GM12878 (cell line): ENCODE measurements around the gene FUT7. TPM values are rescaled to one million over a fixed set of nuclear protein-coding genes. Genes with fewer than 3 reads are reported as not detected.

Experiments
- ASH2L ChIP-seq: fragments of 300-600, 200-600 bp; sonication (generic); IDR thresholded peaks from 2 replicates; pipeline ENCODE4 v1.6.1; 2017; ENCODE audit warnings: low read depth, mild to moderate bottlenecking, borderline replicate concordance
- BHLHE40 ChIP-seq, 2 experiments: fragments of 450-650 bp in 1 of 2; IDR thresholded peaks; 2 replicates each; pipeline ENCODE4 v1.6.1; 2011 to 2017; ENCODE audit warnings: low read depth in 2 of 2, borderline replicate concordance in 1 of 2, improper control_type of control experiment in 1 of 2, low read length in 1 of 2, mild to moderate bottlenecking in 1 of 2
- CEBPB ChIP-seq, 2 experiments: fragments of 150-350 bp in 1 of 2; IDR thresholded peaks; 2 replicates each; pipeline ENCODE4 v1.6.1; 2012 to 2014; ENCODE audit warnings: low read depth in 2 of 2, low read length in 2 of 2, borderline replicate concordance in 1 of 2, inconsistent platforms in 1 of 2
- MEF2B ChIP-seq: fragments of 450-650 bp; IDR thresholded peaks from 2 replicates; pipeline ENCODE4 v1.6.1; 2018; ENCODE audit warnings: mild to moderate bottlenecking, moderate library complexity; ENCODE audit not compliant: partially characterized antibody, poor library complexity, severe bottlenecking
- NFXL1 ChIP-seq: fragments of 450-650 bp; IDR thresholded peaks from 2 replicates; pipeline ENCODE4 v1.6.1; 2017; ENCODE audit warnings: antibody characterized with exemption, mild to moderate bottlenecking, borderline replicate concordance
- NR2C1 ChIP-seq: fragments of 450-650 bp; IDR thresholded peaks from 2 replicates; pipeline ENCODE4 v1.6.1; 2017; ENCODE audit warnings: antibody characterized with exemption, mild to moderate bottlenecking, moderate library complexity
- PAX5 ChIP-seq: IDR thresholded peaks from 2 replicates; pipeline ENCODE4 v1.6.1; 2011; ENCODE audit warnings: low read depth, low read length, borderline replicate concordance
- RB1 ChIP-seq: fragments of 450-650 bp; formaldehyde crosslinking; IDR thresholded peaks from 2 replicates; pipeline ENCODE4 v1.6.1; 2017; ENCODE audit warnings: mild to moderate bottlenecking, borderline replicate concordance
- RUNX3 ChIP-seq: IDR thresholded peaks from 2 replicates; pipeline ENCODE4 v1.6.1; 2012; ENCODE audit warnings: low read length, inconsistent platforms
- SMARCA5 ChIP-seq: fragments of 450-650 bp; IDR thresholded peaks from 2 replicates; pipeline ENCODE4 v1.6.1; 2017; ENCODE audit warnings: mild to moderate bottlenecking
- SUPT20H ChIP-seq: IDR thresholded peaks from 2 replicates; pipeline ENCODE4 v1.6.1; 2011; ENCODE audit warnings: low read depth, mild to moderate bottlenecking, low read length, moderate library complexity, borderline replicate concordance; ENCODE audit not compliant: control insufficient read depth
- polyA plus RNA-seq, 11 experiments: library from polyadenylated mRNA; depleted of rRNA in 4 of 11; unstranded in 6 of 11; stranded (reverse) in 5 of 11; fragments of >200 nt; fragmentation: Nextera tagmentation in 4 of 11; fragmentation: Illumina TruSeq in 1 of 11; extraction: Ambion mirVana in 4 of 11; extraction: Trizol in 1 of 11; gene quantifications; 1 replicate in 1 of 11; 2 replicates in 10 of 11; pipeline versions ENCODE4 v1.2.1 to v1.2.3, GENCODE V29; 2011 to 2016; ENCODE audit warnings: inconsistent platforms in 2 of 11, missing spikeins in 2 of 11, low read depth in 1 of 11
- total RNA-seq, 4 experiments: library from RNA; depleted of rRNA in 3 of 4; stranded (reverse); fragments of >200 nt in 3 of 4; fragmentation: Illumina TruSeq in 1 of 4; extraction: Trizol in 1 of 4; gene quantifications; 2 replicates each; pipeline versions ENCODE4 v1.2.1 to v1.2.3, GENCODE V29; 2013 to 2021
- TF ChIP-seq, protein P1 (sequence below): IDR thresholded peaks from 2 replicates; pipeline ENCODE4 v1.6.1; 2011; ENCODE audit warnings: low read depth, mild to moderate bottlenecking, low read length, moderate library complexity, borderline replicate concordance; ENCODE audit errors: extremely low read depth
- TF ChIP-seq, protein P2 (sequence below): fragments of 450-650 bp; formaldehyde crosslinking; IDR thresholded peaks from 2 replicates; pipeline ENCODE4 v1.5.0; 2022; ENCODE audit warnings: mild to moderate bottlenecking, missing genetic modification characterization
- TF ChIP-seq, protein P3 (sequence below): fragments of 450-650 bp; IDR thresholded peaks from 2 replicates; pipeline ENCODE4 v1.6.1; 2016; ENCODE audit warnings: mild to moderate bottlenecking
- TF ChIP-seq, protein P4 (sequence below): IDR thresholded peaks from 2 replicates; pipeline ENCODE4 v1.6.1; 2011; ENCODE audit warnings: borderline replicate concordance, low read depth, mild to moderate bottlenecking, moderate library complexity, mixed read lengths, low read length; ENCODE audit not compliant: insufficient read depth; ENCODE audit errors: extremely low read length

The FUT7 gene
- total and polyA plus RNA-seq, 10 of the 15 experiments (the other 5 are each of a cell fraction or from before 2014, with no cell fraction given), result 0.04 to 0.62 (median 0.20) TPM; not detected in 2

DNA sequence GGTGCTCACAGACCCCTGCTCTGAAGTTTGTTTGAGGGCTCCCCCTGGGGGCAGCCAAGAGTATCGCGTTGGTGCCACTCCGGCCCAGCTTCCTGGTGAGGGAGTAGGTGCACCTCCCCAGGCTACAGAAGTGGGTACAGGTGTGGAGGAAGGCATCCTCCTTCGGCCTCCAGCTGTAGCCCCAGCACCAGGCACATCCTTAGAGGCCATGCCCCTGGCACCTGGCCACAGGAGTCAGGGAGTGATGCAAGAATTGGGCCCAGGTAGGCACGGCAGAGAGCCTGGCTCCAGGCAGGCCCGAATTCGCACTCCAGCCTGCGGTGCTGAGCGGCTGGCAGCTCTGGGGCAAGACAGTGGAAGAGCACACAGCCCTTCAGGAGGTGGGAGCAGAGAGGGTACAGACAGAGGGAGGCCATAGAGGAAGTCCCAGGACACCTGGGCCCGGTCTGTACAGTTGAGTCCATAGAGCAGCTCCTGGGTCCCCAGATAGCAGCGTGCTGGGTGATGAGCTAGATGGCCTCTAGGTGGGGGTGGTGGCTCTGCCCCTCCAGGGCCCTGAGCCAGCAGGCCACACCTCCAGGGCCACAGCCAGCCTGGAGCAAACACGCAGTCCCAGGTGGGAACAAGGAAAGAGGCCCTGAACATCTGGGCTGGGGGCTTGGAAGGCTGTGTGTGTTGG is 36.1 kb upstream of the FUT7 start (continued):
- no peak for TF ChIP-seq RUNX3
- TF ChIP-seq, protein P1, sequence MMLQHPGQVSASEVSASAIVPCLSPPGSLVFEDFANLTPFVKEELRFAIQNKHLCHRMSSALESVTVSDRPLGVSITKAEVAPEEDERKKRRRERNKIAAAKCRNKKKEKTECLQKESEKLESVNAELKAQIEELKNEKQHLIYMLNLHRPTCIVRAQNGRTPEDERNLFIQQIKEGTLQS, result no peak
- TF ChIP-seq BHLHE40 (IDR thresholded peaks at IDR 0.05; ENCODE audit: borderline replicate concordance in 1 of 2, low read depth in 2 of 2, low read length in 1 of 2), result peak in 1 of 2 experiments; percentile 18; a peak in 1 of 4 replicates
- 0 out of 2 replicates have a peak, but pooled peaks have one; percentile 31 for TF ChIP-seq RB1
- no peak for TF ChIP-seq NFXL1
- no peak for TF ChIP-seq SMARCA5
- no peak for TF ChIP-seq ASH2L
- TF ChIP-seq, protein P2, sequence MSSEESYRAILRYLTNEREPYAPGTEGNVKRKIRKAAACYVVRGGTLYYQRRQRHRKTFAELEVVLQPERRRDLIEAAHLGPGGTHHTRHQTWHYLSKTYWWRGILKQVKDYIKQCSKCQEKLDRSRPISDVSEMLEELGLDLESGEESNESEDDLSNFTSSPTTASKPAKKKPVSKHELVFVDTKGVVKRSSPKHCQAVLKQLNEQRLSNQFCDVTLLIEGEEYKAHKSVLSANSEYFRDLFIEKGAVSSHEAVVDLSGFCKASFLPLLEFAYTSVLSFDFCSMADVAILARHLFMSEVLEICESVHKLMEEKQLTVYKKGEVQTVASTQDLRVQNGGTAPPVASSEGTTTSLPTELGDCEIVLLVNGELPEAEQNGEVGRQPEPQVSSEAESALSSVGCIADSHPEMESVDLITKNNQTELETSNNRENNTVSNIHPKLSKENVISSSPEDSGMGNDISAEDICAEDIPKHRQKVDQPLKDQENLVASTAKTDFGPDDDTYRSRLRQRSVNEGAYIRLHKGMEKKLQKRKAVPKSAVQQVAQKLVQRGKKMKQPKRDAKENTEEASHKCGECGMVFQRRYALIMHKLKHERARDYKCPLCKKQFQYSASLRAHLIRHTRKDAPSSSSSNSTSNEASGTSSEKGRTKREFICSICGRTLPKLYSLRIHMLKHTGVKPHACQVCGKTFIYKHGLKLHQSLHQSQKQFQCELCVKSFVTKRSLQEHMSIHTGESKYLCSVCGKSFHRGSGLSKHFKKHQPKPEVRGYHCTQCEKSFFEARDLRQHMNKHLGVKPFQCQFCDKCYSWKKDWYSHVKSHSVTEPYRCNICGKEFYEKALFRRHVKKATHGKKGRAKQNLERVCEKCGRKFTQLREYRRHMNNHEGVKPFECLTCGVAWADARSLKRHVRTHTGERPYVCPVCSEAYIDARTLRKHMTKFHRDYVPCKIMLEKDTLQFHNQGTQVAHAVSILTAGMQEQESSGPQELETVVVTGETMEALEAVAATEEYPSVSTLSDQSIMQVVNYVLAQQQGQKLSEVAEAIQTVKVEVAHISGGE (CRISPR knock-in tag), result no peak
- no peak for TF ChIP-seq PAX5
- no peak for TF ChIP-seq MEF2B
- TF ChIP-seq, protein P3, sequence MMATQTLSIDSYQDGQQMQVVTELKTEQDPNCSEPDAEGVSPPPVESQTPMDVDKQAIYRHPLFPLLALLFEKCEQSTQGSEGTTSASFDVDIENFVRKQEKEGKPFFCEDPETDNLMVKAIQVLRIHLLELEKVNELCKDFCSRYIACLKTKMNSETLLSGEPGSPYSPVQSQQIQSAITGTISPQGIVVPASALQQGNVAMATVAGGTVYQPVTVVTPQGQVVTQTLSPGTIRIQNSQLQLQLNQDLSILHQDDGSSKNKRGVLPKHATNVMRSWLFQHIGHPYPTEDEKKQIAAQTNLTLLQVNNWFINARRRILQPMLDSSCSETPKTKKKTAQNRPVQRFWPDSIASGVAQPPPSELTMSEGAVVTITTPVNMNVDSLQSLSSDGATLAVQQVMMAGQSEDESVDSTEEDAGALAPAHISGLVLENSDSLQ, result peak; percentile 57
- no peak for TF ChIP-seq NR2C1
- TF ChIP-seq, protein P4, sequence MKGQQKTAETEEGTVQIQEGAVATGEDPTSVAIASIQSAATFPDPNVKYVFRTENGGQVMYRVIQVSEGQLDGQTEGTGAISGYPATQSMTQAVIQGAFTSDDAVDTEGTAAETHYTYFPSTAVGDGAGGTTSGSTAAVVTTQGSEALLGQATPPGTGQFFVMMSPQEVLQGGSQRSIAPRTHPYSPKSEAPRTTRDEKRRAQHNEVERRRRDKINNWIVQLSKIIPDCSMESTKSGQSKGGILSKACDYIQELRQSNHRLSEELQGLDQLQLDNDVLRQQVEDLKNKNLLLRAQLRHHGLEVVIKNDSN, result no peak
- TF ChIP-seq SUPT20H, result no peak
- TF ChIP-seq CEBPB (IDR thresholded peaks at IDR 0.05; ENCODE audit: borderline replicate concordance in 1 of 2, low read depth in 2 of 2, low read length in 2 of 2), result no peak
